MM.1S (cell line): ENCODE data around the gene GPSM1.

ENCODE experiments used
- DNase-seq: peaks from one replicate; pipeline ENCODE4 v3.0.0-alpha.2; 2015
- H2AFZ ChIP-seq: fragments of 300-600 bp; sonication (generic); 2 replicates; pipeline ENCODE4 v1.6.0; 2016; ENCODE audit warnings: antibody characterized with exemption, low read length
- H3F3A ChIP-seq: fragments of 300-600 bp; sonication (generic); 2 replicates; pipeline ENCODE4 v1.6.1; 2016; ENCODE audit warnings: mild to moderate bottlenecking, antibody characterized with exemption, low read length, moderate library complexity, mixed read lengths; ENCODE audit not compliant: insufficient read depth
- H3K27ac ChIP-seq: fragments of 300-600 bp; sonication (generic); 2 replicates; pipeline ENCODE4 v1.5.1; 2016; ENCODE audit warnings: mild to moderate bottlenecking, low read length
- H3K27me3 ChIP-seq: fragments of 300-600 bp; sonication (generic); replicated peaks from 2 replicates; pipeline ENCODE4 v1.6.0; 2016; ENCODE audit warnings: low read length; ENCODE audit not compliant: insufficient read depth
- H3K36me3 ChIP-seq: fragments of 300-600 bp; sonication (generic); replicated peaks from 2 replicates; pipeline ENCODE4 v1.6.1; 2016; ENCODE audit warnings: mild to moderate bottlenecking, low read length, mixed read lengths; ENCODE audit not compliant: insufficient read depth
- H3K4me1 ChIP-seq: fragments of 300-600 bp; sonication (generic); 2 replicates; pipeline ENCODE4 v1.6.1; 2016; ENCODE audit warnings: low read length, mixed read lengths
- H3K4me2 ChIP-seq: fragments of 300-600 bp; sonication (generic); 2 replicates; pipeline ENCODE4 v1.6.0; 2016; ENCODE audit warnings: low read depth, low read length
- H3K4me3 ChIP-seq: fragments of 300-600 bp; sonication (generic); 2 replicates; pipeline ENCODE4 v1.5.1; 2016; ENCODE audit warnings: low read length, mixed read lengths
- H3K79me2 ChIP-seq: fragments of 300-600 bp; sonication (generic); 2 replicates; pipeline ENCODE4 v1.6.1; 2016; ENCODE audit warnings: mixed run types, low read length, mixed read lengths
- H3K9ac ChIP-seq: fragments of 300-600 bp; sonication (generic); 2 replicates; pipeline ENCODE4 v1.6.1; 2016; ENCODE audit warnings: low read length, mixed read lengths
- H3K9me2 ChIP-seq: fragments of 300-600 bp; sonication (generic); replicated peaks from 2 replicates; pipeline ENCODE4 v1.6.1; 2016; ENCODE audit warnings: mild to moderate bottlenecking, low read length, mixed read lengths; ENCODE audit not compliant: insufficient read depth
- H3K9me3 ChIP-seq: fragments of 300-600 bp; sonication (generic); replicated peaks from 2 replicates; pipeline ENCODE4 v1.6.1; 2016; ENCODE audit warnings: mild to moderate bottlenecking, low read length, mixed read lengths; ENCODE audit not compliant: insufficient read depth
- H4K20me1 ChIP-seq: fragments of 300-600 bp; sonication (generic); 2 replicates; pipeline ENCODE4 v1.6.1; 2016; ENCODE audit warnings: mild to moderate bottlenecking, low read length, moderate library complexity, mixed read lengths; ENCODE audit not compliant: insufficient read depth
- CTCF ChIP-seq: fragments of 300-600 bp; sonication (generic); IDR thresholded peaks from 2 replicates; pipeline ENCODE4 v1.5.1; 2016; ENCODE audit warnings: antibody characterized with exemption, low read length, mixed read lengths
- EZH2 ChIP-seq: fragments of 300-600 bp; sonication (generic); optimal IDR thresholded peaks from 2 replicates; pipeline ENCODE3; 2017; ENCODE audit warnings: low read depth, mild to moderate bottlenecking, antibody characterized with exemption, low read length, mixed read lengths
- EZH2phosphoT487 ChIP-seq: fragments of 300-600 bp; sonication (generic); IDR thresholded peaks from 2 replicates; pipeline ENCODE4 v1.6.1; 2018; ENCODE audit warnings: antibody characterized with exemption, low read length

Gene GPSM1

GRCh38 chr9:136327304-136327974, at the start of gene GPSM1:
GPSM1 (plus strand) TSS chr9:136327539; CDS start chr9:136327696, 157 bp downstream.
- no peak within 1 kb of the TSS for H2AFZ ChIP-seq
- no peaks in the 10 kb centered on the region for H3K79me2 ChIP-seq
- no peaks in the 10 kb centered on the region for H4K20me1 ChIP-seq
- no peak within 1 kb of the TSS for H3K9ac ChIP-seq
- DNase-seq: no peak
- peaks cover 92% of the 10 kb centered on the region for H3K27me3 ChIP-seq
- no peaks in the 10 kb centered on the region for H3K9me3 ChIP-seq
- no peaks in the 10 kb centered on the region for H3K9me2 ChIP-seq
- no peak within 1 kb of the TSS for H3K27ac ChIP-seq
- TF ChIP-seq EZH2 (no peak), EZH2phosphoT487 (no peak), CTCF (no peak)
- no peaks in the 10 kb centered on the region for H3F3A ChIP-seq
- H3K4me2 ChIP-seq: no peak within 1 kb of the TSS
- no peaks in the 10 kb centered on the region for H3K36me3 ChIP-seq
- no peak within 1 kb of the TSS for H3K4me3 ChIP-seq
- H3K4me1 ChIP-seq: peaks cover 6% of the 10 kb centered on the region; the same call in 1 of the 2 replicates

GRCh38 chr9:136277746-136278145, 49.6 kb upstream of the GPSM1 start:
- Histone ChIP-seq H3K4me1 (no peaks in the 10 kb centered on the region; the same call in 1 of the 2 replicates), H3K4me3 (no peak overlapping the region), H3K9ac (no peak overlapping the region), H3K36me3 (no peaks in the 10 kb centered on the region), H3K27ac (no peak overlapping the region), H4K20me1 (no peaks in the 10 kb centered on the region), H3F3A (no peaks in the 10 kb centered on the region), H3K4me2 (no peak overlapping the region), H3K9me2 (no peaks in the 10 kb centered on the region), H3K9me3 (no peaks in the 10 kb centered on the region), H3K27me3 (peaks cover 96% of the 10 kb centered on the region), H2AFZ (no peak overlapping the region), H3K79me2 (no peaks in the 10 kb centered on the region)
- DNase-seq: no peak
- TF ChIP-seq CTCF: no peak
- TF ChIP-seq EZH2: no peak
- no peak for TF ChIP-seq EZH2phosphoT487

GRCh38 chr9:136278221-136278620, 49.1 kb upstream of the GPSM1 start:
- H3K9me2 ChIP-seq: no peaks in the 10 kb centered on the region
- H3K4me3 ChIP-seq: no peak overlapping the region
- H3F3A ChIP-seq: no peaks in the 10 kb centered on the region
- no peaks in the 10 kb centered on the region for H3K79me2 ChIP-seq
- H2AFZ ChIP-seq: no peak overlapping the region
- no peak overlapping the region for H3K27ac ChIP-seq
- no peaks in the 10 kb centered on the region for H3K9me3 ChIP-seq
- no peak for DNase-seq
- no peaks in the 10 kb centered on the region for H3K36me3 ChIP-seq
- peaks cover 95% of the 10 kb centered on the region for H3K27me3 ChIP-seq
- H3K4me2 ChIP-seq: no peak overlapping the region
- no peaks in the 10 kb centered on the region; the same call in 1 of the 2 replicates for H3K4me1 ChIP-seq
- H3K9ac ChIP-seq: no peak overlapping the region
- TF ChIP-seq CTCF (no peak), EZH2 (no peak), EZH2phosphoT487 (no peak)
- no peaks in the 10 kb centered on the region for H4K20me1 ChIP-seq
